HG03108 (cell line): ENCODE data around the gene TGFB1I1.
A peak's percentile ranks its signal among the peaks of the same experiment; 100 is the strongest.

Source experiments
- ATAC-seq: cut with Tn5 transposase; IDR thresholded peaks from one replicate; pipeline ENCODE4 v1.9.1; 2021; ENCODE audit warnings: moderate library complexity; ENCODE audit not compliant: unreplicated experiment

The TGFB1I1 gene

DNA sequence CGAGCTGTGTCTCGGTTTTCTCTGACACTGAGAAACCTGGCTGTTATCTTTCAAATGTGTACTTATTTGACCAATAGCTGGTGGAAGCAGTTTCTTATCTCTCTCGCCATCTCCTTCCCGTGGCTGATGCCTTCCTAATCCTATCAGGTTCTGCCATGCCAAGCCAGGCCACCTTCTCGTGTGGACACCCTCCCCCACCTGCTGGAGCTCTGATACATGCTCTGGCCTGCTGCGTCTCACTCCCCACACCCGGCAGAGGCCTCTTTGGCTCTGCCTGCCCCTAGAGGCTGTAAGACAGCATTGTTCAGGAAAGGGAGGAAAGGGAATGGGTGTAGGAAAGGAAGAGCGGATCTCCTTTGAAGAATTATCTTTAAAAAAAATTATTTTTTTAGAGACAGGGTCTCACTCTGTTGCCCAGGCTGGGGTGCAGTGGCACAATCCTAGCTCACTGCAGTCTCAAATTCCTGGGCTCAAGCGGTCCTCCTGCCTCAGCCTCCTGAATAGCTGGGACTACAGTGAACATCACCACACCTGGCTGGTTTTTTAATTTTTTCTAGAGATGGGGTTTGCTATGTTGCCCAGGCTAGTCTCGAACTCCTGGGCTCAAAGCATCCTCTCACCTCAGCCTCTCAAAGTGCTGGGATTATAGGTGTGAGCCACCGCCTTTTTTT lies 20.1 kb upstream of the TGFB1I1 start:
- no peak for ATAC-seq

DNA sequence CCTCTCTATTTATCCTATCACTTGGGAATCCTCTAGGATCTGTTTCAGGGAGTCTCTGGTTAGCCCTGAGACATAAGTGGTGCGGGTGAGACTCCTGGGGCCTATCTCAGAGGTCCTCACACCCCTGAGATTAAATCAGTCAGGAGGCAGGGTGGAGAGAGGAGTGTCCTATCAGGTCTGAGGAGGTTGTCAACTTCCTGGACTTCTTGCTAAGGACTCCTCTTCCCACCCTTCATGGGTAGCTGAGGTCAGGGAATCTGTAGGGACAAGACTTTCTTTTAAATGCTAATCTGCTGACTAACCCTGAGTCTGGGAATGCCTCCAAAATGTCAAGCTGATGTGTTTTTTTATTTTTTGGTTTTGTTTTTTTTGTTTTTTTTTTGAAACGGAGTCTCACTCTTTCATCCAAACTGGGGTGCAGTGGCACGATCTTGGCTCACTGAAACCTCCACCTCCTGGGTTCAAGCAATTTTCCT lies 19.3 kb upstream of the TGFB1I1 start:
- ATAC-seq, result no peak

DNA sequence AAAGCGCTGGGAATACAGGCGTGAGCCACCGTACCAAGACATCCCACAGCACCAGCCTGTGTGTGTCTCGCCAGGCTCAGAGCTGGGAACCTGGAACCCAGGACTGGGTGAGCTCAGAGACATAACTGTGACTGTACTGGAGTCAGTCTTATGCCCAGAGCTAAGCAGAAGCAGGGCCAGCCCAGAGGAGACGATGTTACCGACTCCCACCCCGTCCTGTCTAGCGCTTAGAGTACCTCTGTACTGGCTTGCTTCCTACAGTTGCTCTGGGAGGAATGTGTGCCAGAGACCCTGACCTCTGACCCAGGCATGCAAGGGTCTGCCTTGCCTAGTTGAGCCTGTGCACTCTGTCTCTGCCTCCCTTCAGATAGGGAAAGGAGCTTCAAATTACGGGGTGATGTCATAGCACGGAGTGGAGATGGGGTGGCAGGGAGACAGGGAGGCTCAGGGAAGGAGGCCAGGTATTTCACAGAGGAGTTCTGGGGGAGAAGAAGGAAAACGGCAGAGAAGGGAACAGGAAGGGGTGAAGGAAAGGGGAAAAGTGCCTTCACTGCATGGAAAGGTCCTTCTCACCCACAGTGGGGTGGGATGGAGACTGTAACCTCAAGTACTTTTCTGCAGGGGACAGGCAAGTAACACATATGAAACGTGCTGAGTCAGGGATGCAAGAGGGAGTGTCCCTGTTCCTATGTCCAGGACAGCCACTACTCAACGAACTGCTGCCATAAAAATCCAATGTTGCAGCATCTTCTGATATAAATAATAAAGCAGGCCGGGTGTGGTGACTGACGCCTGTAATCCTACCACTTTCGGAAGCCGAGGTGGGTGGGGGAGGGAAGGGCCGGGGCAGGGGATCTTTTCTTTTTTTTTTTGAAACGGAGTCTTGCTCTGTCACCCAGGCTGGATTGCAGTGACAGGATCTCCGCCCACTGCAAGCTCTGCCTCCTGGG lies 18.4 kb upstream of the TGFB1I1 start:
- ATAC-seq, result no peak

DNA sequence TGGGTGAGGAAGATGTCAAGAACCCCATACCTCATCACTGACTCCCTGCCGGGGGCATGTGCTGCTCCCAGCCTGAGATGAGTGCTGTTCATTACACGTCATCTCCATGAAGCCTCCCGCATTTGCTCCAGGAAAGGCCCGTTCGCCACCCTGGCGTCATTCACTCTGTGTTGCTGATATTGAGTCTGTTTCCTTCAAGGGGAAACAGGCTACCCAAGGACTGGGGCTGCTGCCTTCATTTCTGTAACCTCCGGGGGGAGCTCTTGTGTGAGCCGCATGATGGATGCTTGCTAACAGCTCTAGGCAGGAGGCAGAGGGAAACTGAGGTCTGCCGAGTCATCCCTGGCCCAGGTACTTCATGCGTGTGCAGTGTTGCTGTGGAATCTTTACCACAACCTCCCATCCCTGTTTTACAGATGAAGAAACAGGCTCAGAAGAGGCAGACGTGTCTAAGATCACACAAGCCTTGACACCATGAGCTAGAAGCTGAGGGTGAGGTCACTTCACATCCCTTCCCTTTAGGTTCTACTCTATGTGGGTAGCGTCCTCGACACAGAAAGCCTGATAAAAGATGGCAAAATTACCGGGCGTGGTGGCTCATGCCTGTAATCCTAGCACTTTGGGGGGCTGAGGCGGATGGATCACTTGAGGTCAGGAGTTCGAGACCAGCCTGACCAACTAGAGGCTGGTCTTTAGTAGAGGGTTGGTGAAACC lies 16.2 kb upstream of the TGFB1I1 start:
- no peak for ATAC-seq

- no peak for ATAC-seq
These were observed 15.0 kb upstream of the TGFB1I1 start for GRCh38 chr16:31456988-31457360.

GRCh38 chr16:31458073-31458843 lies 13.7 kb upstream of the TGFB1I1 start:
- peak; percentile 14 for ATAC-seq

DNA sequence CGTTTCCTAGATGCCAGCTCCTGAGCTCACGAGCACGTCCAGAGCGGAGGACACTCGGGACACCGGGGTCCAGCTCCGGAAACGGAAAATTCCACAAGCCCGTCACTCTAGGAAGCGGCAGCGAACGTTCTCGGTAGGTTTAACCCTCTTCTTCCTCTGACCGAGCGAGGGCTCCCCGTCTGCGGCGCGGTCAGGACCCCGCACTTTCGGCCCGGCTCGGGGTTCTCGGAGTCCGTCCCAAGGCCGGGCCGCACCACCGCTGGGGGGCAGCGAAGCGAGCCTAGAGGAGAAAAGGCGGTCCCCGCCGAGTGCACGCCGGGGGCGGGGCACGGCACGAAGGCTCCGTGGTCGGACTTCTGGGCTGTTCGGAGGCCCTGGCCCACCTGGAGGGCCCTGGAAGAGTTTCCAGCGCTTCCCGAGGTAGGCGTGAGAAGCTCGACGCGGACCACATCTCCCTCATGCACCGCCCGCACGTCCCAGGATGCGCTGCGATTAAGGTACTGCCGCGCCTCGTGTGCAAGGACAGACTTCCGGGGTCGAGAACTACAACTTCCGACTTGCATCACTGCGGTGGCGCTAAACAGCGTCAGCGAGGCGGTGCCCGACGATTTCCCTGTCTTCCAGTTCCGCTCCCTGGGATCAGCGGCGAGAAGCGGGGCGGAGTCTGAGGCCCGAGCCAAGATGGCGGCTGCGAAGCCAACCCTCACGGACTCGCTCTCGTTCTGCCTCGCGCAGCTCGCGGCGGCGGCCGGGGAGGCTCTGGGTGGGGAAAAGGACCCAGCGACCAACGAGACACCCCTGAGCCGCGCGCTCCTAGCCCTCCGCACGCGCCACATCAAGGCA lies 12.9 kb upstream of the TGFB1I1 start, which contains the start of gene ARMC5:
Gene ARMC5, plus strand, starts transcription at position 658 of the 843 bp plus-strand sequence. Its CDS starts 24 bp downstream, at position 682.
- ATAC-seq, result peak; percentile 68

GRCh38 chr16:31459687-31460581 lies 12.0 kb upstream of the TGFB1I1 start:
- ATAC-seq, result peak; percentile 60

DNA sequence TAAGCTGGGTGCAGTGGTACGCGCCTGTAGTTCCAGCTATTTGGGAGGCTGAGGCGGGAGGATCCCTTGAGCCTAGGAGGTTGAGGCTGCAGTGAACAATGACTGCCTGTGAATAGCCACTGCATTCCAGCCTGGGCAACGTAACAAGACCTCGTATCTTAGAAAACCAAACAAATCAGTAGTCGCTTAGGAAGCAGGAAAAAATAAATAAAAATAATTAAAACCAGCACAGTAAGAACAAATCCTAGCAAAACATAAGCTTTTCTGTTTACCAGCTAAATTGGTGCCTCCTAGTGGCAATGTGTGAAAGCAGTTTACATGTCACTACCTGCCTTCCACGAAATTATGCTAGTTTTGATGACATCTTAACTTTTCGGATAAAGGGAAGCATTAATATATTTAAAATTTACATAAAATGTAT lies 11.4 kb upstream of the TGFB1I1 start:
- ATAC-seq, result no peak

GRCh38 chr16:31461201-31461920 lies 10.6 kb upstream of the TGFB1I1 start:
- ATAC-seq, result no peak

- no peak for ATAC-seq
These were observed 9.8 kb upstream of the TGFB1I1 start for GRCh38 chr16:31461921-31462804.

GRCh38 chr16:31464348-31464769 lies 7.6 kb upstream of the TGFB1I1 start:
- ATAC-seq, result no peak

DNA sequence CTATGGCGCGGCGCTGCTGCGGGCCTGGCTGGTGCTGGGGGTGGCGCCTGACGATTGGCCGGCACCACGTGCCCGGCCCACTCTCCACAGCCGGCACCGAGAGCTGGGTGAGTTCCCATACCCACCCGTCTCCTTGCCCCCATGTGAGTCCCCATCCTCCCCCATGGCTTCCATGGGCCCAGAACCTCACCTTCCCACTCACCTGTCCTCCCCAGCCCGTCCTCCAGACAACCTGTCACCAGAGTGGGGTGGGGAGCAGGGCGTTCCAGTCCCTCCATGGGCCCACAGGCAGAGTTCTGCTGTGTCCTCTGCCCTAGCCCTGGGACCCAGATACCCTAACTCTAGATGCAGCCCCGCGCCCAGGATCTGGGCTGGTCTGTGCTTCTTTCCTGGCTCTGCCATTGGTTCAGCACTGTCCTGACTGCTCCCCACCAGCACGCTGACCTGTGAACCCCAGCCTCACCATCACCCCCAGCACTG lies 7.1 kb upstream of the TGFB1I1 start:
- ATAC-seq, result no peak

DNA sequence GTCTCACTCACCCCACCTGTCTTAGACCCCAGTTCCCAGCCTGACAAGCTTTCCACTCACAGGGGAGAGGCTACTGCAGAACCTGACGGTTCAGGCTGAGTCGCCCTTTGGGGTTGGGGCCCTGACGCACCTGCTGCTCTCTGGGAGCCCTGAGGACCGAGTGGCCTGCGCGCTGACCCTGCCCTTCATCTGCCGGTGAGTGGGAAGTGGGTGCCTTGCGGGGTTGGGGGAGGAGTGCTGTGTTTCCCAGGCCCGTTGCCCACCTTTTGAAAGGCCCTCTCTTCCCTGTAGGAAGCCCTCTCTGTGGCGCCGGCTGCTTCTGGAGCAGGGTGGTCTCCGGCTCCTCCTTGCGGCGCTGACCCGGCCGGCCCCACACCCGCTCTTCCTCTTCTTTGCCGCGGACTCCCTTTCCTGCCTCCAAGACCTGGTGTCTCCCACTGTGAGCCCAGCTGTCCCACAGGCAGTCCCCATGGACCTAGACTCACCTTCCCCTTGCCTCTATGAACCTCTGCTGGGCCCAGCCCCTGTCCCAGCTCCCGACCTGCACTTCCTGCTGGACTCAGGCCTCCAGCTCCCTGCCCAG lies 6.1 kb upstream of the TGFB1I1 start:
- no peak for ATAC-seq

- ATAC-seq, result no peak
These were observed 5.5 kb upstream of the TGFB1I1 start for GRCh38 chr16:31466381-31466841.

DNA sequence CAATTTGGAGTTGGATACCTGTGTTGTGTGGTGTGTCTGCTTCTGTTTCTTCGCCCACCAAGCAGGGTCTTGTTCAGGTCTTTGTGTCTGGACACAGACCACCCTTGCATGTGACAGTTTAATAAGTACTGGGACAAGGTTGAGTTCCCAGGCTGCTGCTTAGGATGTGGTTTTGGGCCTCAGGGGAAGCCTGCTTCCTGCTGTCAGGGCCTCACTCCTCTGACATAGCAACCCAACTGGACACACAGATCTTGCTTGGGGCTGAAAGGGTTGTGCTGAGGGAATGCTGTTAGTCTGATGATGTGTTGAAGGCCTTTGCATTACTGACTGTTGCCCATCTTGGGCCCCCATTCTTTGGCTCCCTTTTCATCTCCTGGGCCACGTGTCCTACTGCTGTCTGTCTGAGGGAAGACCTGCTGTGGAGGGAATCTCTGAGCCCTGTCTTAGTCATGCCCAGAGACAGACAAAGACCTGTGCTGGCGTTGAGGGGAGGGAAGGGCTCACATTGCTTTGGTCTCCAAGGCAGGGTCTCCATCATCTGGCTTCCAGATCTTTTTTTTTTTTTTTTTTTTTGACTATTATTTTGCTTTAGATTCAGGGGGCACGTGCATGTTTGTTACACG lies 4.7 kb upstream of the TGFB1I1 start:
- peak; percentile 80 for ATAC-seq
